Ishikawa (cell line): ENCODE results near the gene PRR18.

Experiments used
- RAD21 ChIP-seq: IDR thresholded peaks from 2 replicates; pipeline ENCODE4 v1.6.1; 2012; ENCODE audit warnings: low read depth
- TF ChIP-seq, protein P1 (sequence below): IDR thresholded peaks from 2 replicates; pipeline ENCODE4 v1.6.1; 2012; ENCODE audit warnings: low read depth, mild to moderate bottlenecking

DNA sequence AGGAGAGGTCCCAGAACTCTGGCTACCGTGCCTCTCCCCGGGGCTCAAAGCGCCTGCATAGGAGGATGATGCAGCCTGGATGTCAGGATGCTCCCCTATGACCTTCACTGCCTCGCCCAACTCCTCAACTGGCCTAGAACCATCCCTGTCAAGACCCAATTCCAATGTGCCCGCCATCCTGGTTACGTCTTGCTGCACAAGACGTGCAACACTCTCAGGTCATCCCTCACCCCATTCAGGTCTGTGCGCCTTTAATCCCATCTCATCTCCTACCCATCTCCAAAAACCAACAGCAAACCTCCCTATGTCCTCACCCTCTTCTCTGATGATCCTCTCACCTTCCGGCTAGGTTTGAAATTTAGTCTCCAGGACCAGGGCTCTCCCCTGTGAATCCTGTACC lies 30.7 kb upstream of the PRR18 start:
- TF ChIP-seq RAD21: no peak
- TF ChIP-seq, protein P1, sequence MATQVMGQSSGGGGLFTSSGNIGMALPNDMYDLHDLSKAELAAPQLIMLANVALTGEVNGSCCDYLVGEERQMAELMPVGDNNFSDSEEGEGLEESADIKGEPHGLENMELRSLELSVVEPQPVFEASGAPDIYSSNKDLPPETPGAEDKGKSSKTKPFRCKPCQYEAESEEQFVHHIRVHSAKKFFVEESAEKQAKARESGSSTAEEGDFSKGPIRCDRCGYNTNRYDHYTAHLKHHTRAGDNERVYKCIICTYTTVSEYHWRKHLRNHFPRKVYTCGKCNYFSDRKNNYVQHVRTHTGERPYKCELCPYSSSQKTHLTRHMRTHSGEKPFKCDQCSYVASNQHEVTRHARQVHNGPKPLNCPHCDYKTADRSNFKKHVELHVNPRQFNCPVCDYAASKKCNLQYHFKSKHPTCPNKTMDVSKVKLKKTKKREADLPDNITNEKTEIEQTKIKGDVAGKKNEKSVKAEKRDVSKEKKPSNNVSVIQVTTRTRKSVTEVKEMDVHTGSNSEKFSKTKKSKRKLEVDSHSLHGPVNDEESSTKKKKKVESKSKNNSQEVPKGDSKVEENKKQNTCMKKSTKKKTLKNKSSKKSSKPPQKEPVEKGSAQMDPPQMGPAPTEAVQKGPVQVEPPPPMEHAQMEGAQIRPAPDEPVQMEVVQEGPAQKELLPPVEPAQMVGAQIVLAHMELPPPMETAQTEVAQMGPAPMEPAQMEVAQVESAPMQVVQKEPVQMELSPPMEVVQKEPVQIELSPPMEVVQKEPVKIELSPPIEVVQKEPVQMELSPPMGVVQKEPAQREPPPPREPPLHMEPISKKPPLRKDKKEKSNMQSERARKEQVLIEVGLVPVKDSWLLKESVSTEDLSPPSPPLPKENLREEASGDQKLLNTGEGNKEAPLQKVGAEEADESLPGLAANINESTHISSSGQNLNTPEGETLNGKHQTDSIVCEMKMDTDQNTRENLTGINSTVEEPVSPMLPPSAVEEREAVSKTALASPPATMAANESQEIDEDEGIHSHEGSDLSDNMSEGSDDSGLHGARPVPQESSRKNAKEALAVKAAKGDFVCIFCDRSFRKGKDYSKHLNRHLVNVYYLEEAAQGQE: no peak
